ENCODE results near the gene KSR1. TPM values are rescaled to one million over a fixed set of nuclear protein-coding genes. Genes with fewer than 3 reads are reported as not detected.

The KSR1 gene
- total and polyA plus RNA-seq, 10 of the 15 experiments (the other 5 are each of a cell fraction or from before 2014, with no cell fraction given), result 0.97 to 66.6 (median 22.9) TPM

GRCh38 chr17:27513849-27514248, 57.6 kb downstream of the KSR1 start (continued):
- TF ChIP-seq, protein P1, sequence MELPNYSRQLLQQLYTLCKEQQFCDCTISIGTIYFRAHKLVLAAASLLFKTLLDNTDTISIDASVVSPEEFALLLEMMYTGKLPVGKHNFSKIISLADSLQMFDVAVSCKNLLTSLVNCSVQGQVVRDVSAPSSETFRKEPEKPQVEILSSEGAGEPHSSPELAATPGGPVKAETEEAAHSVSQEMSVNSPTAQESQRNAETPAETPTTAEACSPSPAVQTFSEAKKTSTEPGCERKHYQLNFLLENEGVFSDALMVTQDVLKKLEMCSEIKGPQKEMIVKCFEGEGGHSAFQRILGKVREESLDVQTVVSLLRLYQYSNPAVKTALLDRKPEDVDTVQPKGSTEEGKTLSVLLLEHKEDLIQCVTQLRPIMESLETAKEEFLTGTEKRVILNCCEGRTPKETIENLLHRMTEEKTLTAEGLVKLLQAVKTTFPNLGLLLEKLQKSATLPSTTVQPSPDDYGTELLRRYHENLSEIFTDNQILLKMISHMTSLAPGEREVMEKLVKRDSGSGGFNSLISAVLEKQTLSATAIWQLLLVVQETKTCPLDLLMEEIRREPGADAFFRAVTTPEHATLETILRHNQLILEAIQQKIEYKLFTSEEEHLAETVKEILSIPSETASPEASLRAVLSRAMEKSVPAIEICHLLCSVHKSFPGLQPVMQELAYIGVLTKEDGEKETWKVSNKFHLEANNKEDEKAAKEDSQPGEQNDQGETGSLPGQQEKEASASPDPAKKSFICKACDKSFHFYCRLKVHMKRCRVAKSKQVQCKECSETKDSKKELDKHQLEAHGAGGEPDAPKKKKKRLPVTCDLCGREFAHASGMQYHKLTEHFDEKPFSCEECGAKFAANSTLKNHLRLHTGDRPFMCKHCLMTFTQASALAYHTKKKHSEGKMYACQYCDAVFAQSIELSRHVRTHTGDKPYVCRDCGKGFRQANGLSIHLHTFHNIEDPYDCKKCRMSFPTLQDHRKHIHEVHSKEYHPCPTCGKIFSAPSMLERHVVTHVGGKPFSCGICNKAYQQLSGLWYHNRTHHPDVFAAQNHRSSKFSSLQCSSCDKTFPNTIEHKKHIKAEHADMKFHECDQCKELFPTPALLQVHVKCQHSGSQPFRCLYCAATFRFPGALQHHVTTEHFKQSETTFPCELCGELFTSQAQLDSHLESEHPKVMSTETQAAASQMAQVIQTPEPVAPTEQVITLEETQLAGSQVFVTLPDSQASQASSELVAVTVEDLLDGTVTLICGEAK (IDR thresholded peaks at IDR 0.05; ENCODE audit: borderline replicate concordance), result no peak

DNA sequence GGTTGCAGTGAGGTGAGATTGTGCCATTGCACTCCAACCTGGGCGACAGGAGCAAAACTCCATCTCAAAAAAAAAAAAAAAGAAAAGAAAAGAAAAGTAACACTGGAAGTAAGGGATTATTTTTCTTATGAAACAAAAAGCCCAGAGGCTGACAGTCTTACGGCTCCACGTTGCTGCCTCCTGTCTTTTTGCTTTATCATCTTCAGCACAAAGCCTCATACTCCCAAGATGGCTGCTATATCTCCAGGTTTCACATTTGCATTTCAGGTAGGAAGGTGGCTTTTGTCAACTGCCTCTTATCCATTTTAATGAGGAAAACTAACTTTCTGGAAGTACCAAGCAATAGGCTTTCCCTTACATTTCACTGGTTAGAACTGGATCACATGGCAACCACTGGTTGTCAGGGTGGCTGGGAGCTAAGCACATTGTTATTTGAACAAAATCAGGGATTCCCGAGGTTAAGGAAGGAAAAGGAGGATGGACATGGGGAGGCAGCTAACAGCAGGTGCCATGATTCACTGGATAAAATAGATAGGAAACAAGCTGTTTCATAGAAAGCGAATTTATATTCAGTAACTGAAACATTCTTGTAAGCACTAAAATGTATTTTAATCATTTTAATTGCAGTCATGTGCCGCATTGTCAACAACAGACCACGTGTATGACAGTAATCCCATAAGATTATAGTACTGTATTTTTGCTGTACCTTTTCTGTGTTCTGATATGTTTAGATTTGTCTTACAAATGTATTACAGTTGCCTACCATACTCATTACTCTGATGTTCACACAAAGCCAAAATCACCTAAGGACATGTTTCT, 58.6 kb downstream of the KSR1 start:
- FAIRE-seq (no peak), DNase-seq (ENCODE audit: low read depth, low spot score) (no peak), ATAC-seq (no peak)
- no peaks in the 10 kb centered on the region for H3K27me3 ChIP-seq (replicated peaks in 1 of 2; ENCODE audit: control insufficient read depth in 2 of 2, insufficient read depth in 2 of 2, low read length in 1 of 2)
- 89% methylated on average over 6 of the region's 7 CpGs for WGBS (ENCODE audit: insufficient coverage, insufficient replicate concordance, low lambda C conversion rate, missing lambda C conversion rate)
- H3K27ac ChIP-seq (ENCODE audit: control insufficient read depth, insufficient read depth), result no peak overlapping the region
- ChIA-PET CTCF (no interaction called here), RAD21 (ENCODE audit: unreplicated experiment) (no interaction called here), SMC1A (ENCODE audit: uncharacterized antibody, unreplicated experiment) (interaction anchor here (0.8 to 1.8 kb wide), 4 partner anchors 10 to 85 kb away, joined by 3 to 7 read pairs (median 4); no protein-coding TSS in a partner anchor), POLR2A (interaction anchor here (0.9 kb wide), 1 partner anchor 23 kb away, joined by 4 read pairs; no protein-coding TSS in a partner anchor)
- no peak overlapping the region for H3K4me3 ChIP-seq
- in situ Hi-C loops (cut with MboI) (no loop called here), intact Hi-C loops (cut with micrococcal nuclease; ENCODE audit: unreplicated experiment) (no loop called here)
- TF ChIP-seq RAD21 (IDR thresholded peaks at IDR 0.05; ENCODE audit: insufficient read depth, low read depth, low read length), result no peak
- TF ChIP-seq SMAD5 (IDR thresholded peaks at IDR 0.05; ENCODE audit: low read depth), result no peak
- BruUV-seq (replicated peaks), result no TSS peak
- H2AFZ ChIP-seq (ENCODE audit: control insufficient read depth, low read depth, low read length), result no peak overlapping the region
- H3K9me3 ChIP-seq (replicated peaks; ENCODE audit: control insufficient read depth, insufficient read depth, low read length), result no peaks in the 10 kb centered on the region
- peaks cover 0 to 3% of the 10 kb centered on the region in 2 experiments; a peak in 2 of 4 replicates for H3K36me3 ChIP-seq (ENCODE audit: control insufficient read depth in 2 of 2, insufficient read depth in 2 of 2, low read length in 1 of 2)
- no peak overlapping the region for H3K4me2 ChIP-seq (ENCODE audit: control insufficient read depth, insufficient read depth)
- no peak overlapping the region for H3K9ac ChIP-seq (ENCODE audit: control insufficient read depth, insufficient read depth, low read length)
- no peaks in the 10 kb centered on the region for H4K20me1 ChIP-seq (ENCODE audit: control insufficient read depth, insufficient read depth)
- peaks cover 59% of the 10 kb centered on the region for H3K79me2 ChIP-seq (ENCODE audit: control insufficient read depth, insufficient read depth, low read length)
- peaks cover 19% of the 10 kb centered on the region for H3K4me1 ChIP-seq (ENCODE audit: control insufficient read depth, insufficient read depth, low read length)

All from GM12878 (cell line).